HEK293 (cell line): ENCODE measurements around the gene RASSF8.

Source experiments
- AEBP2 ChIP-seq: fragments of 450-650 bp; formaldehyde crosslinking; IDR thresholded peaks from 2 replicates; pipeline ENCODE4 v1.5.1; 2016; ENCODE audit warnings: missing biosample characterization, missing genetic modification characterization, borderline replicate concordance
- CTCF ChIP-seq: fragments of 450-650 bp; formaldehyde crosslinking; IDR thresholded peaks from 2 replicates; pipeline ENCODE4 v1.5.1; 2016; ENCODE audit warnings: missing biosample characterization, missing genetic modification characterization
- KLF16 ChIP-seq: fragments of 450-650 bp; formaldehyde crosslinking; IDR thresholded peaks from 2 replicates; pipeline ENCODE4 v1.5.1; 2017; ENCODE audit warnings: missing biosample characterization, missing genetic modification characterization
- ZBTB17 ChIP-seq: fragments of 450-650 bp; formaldehyde crosslinking; IDR thresholded peaks from 2 replicates; pipeline ENCODE4 v1.5.1; 2016; ENCODE audit warnings: missing biosample characterization, missing genetic modification characterization
- ZBTB7A ChIP-seq: fragments of 450-650 bp; formaldehyde crosslinking; IDR thresholded peaks from 2 replicates; pipeline ENCODE4 v1.5.1; 2016; ENCODE audit warnings: low read depth, missing biosample characterization, missing genetic modification characterization
- ZNF133 ChIP-seq: fragments of 450-650 bp; formaldehyde crosslinking; IDR thresholded peaks from 2 replicates; pipeline ENCODE4 v1.5.1; 2016; ENCODE audit warnings: missing biosample characterization, missing genetic modification characterization
- ZNF274 ChIP-seq, 2 experiments: fragments of 200-500 bp in 1 of 2; fragments of 450-650 bp in 1 of 2; sonication (Bioruptor generic) in 1 of 2; formaldehyde crosslinking in 1 of 2; IDR thresholded peaks; 2 replicates each; pipeline versions ENCODE4 v1.5.1 to v1.6.1; 2014 to 2016; ENCODE audit warnings: borderline replicate concordance in 1 of 2, inconsistent platforms in 1 of 2, low read length in 1 of 2, missing biosample characterization in 1 of 2, missing genetic modification characterization in 1 of 2
- ZNF302 ChIP-seq: fragments of 450-650 bp; formaldehyde crosslinking; IDR thresholded peaks from 2 replicates; pipeline ENCODE4 v1.5.1; 2016; ENCODE audit warnings: missing biosample characterization, missing genetic modification characterization, low read depth
- ZNF324 ChIP-seq: fragments of 450-650 bp; formaldehyde crosslinking; IDR thresholded peaks from 2 replicates; pipeline ENCODE4 v1.5.1; 2016; ENCODE audit warnings: missing biosample characterization, missing genetic modification characterization
- ZNF558 ChIP-seq: fragments of 450-650 bp; formaldehyde crosslinking; IDR thresholded peaks from 2 replicates; pipeline ENCODE4 v1.5.1; 2016; ENCODE audit warnings: missing biosample characterization, missing genetic modification characterization
- ZNF768 ChIP-seq: fragments of 450-650 bp; formaldehyde crosslinking; IDR thresholded peaks from 2 replicates; pipeline ENCODE4 v1.5.1; 2018; ENCODE audit warnings: missing biosample characterization, mild to moderate bottlenecking, missing genetic modification characterization
- TF ChIP-seq, protein P1 (sequence below): fragments of 450-650 bp; formaldehyde crosslinking; IDR thresholded peaks from 2 replicates; pipeline ENCODE4 v1.5.1; 2016; ENCODE audit warnings: missing biosample characterization, missing genetic modification characterization
- TF ChIP-seq, protein P2 (sequence below): fragments of 450-650 bp; formaldehyde crosslinking; IDR thresholded peaks from 2 replicates; pipeline ENCODE4 v1.5.1; 2016; ENCODE audit warnings: missing biosample characterization, missing genetic modification characterization

DNA sequence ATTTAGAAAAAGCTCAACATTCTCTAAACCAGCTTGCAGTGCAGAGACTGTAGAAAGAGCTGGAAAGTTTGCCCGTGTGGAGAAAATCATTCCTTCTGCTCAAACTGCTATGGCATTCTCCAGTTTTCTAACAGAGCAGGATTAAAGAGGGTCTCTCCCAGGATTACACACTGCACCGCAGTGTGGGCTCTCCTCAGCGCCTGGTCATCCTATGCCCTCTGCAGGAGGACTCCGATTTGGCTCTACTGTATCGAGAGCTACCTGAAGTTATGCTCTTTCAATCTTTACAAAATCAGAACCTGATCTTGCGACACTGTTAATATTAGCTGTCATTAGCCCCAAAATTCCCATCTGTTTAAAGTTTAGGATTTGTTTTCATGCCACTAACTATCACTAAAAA is 133.3 kb downstream of the RASSF8 start:
- no peak for TF ChIP-seq ZBTB7A (tag by site-specific recombination)
- 0 out of 2 replicates have a peak, but pooled peaks have one; percentile 25 for TF ChIP-seq CTCF (tag by site-specific recombination)
- TF ChIP-seq, protein P1, sequence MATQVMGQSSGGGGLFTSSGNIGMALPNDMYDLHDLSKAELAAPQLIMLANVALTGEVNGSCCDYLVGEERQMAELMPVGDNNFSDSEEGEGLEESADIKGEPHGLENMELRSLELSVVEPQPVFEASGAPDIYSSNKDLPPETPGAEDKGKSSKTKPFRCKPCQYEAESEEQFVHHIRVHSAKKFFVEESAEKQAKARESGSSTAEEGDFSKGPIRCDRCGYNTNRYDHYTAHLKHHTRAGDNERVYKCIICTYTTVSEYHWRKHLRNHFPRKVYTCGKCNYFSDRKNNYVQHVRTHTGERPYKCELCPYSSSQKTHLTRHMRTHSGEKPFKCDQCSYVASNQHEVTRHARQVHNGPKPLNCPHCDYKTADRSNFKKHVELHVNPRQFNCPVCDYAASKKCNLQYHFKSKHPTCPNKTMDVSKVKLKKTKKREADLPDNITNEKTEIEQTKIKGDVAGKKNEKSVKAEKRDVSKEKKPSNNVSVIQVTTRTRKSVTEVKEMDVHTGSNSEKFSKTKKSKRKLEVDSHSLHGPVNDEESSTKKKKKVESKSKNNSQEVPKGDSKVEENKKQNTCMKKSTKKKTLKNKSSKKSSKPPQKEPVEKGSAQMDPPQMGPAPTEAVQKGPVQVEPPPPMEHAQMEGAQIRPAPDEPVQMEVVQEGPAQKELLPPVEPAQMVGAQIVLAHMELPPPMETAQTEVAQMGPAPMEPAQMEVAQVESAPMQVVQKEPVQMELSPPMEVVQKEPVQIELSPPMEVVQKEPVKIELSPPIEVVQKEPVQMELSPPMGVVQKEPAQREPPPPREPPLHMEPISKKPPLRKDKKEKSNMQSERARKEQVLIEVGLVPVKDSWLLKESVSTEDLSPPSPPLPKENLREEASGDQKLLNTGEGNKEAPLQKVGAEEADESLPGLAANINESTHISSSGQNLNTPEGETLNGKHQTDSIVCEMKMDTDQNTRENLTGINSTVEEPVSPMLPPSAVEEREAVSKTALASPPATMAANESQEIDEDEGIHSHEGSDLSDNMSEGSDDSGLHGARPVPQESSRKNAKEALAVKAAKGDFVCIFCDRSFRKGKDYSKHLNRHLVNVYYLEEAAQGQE (tag by site-specific recombination): no peak
- TF ChIP-seq ZNF558 (tag by site-specific recombination): no peak
- no peak for TF ChIP-seq ZBTB17 (tag by site-specific recombination)
- no peak for TF ChIP-seq KLF16 (tag by site-specific recombination)
- TF ChIP-seq ZNF133 (tag by site-specific recombination): no peak
- no peak for TF ChIP-seq ZNF274 (IDR thresholded peaks at IDR 0.05; ENCODE audit: low read length)
- TF ChIP-seq ZNF274 (tag by site-specific recombination; IDR thresholded peaks at IDR 0.05; ENCODE audit: borderline replicate concordance): no peak
- TF ChIP-seq ZNF768 (tag by site-specific recombination): no peak
- TF ChIP-seq ZNF302 (tag by site-specific recombination): no peak
- TF ChIP-seq ZNF324 (tag by site-specific recombination): no peak
- TF ChIP-seq, protein P2, sequence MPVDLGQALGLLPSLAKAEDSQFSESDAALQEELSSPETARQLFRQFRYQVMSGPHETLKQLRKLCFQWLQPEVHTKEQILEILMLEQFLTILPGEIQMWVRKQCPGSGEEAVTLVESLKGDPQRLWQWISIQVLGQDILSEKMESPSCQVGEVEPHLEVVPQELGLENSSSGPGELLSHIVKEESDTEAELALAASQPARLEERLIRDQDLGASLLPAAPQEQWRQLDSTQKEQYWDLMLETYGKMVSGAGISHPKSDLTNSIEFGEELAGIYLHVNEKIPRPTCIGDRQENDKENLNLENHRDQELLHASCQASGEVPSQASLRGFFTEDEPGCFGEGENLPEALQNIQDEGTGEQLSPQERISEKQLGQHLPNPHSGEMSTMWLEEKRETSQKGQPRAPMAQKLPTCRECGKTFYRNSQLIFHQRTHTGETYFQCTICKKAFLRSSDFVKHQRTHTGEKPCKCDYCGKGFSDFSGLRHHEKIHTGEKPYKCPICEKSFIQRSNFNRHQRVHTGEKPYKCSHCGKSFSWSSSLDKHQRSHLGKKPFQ: no peak
- TF ChIP-seq AEBP2 (tag by site-specific recombination): no peak
